ENCODE results near the gene TERB2.
"Not testable (repeated sequence)": the region's sequence is repeated elsewhere in the genome, so short reads cannot be mapped to it uniquely, and the experiment has no call there.

TERB2 gene

GRCh38 chr15:45003731-45004410 lies 47.4 kb downstream of the TERB2 start:
- not testable (repeated sequence) for DNase-seq

- DNase-seq: not testable (repeated sequence)
Observed at GRCh38 chr15:45004590-45005175, 48.2 kb downstream of the TERB2 start.

GRCh38 chr15:45009046-45009445 lies 52.6 kb downstream of the TERB2 start:
- DNase-seq: no peak

- DNase-seq: not testable (repeated sequence)
Observed at GRCh38 chr15:45015114-45015513, 58.6 kb downstream of the TERB2 start.

- not testable (repeated sequence) for DNase-seq
Observed at GRCh38 chr15:45020222-45020900, 63.9 kb downstream of the TERB2 start.

GRCh38 chr15:45020901-45021259 lies 64.4 kb downstream of the TERB2 start:
- DNase-seq: not testable (repeated sequence)

GRCh38 chr15:45021348-45021747 lies 64.9 kb downstream of the TERB2 start:
- no peak for DNase-seq

GRCh38 chr15:45022871-45023658 lies 66.6 kb downstream of the TERB2 start, which contains the start of gene SORD:
Gene SORD (plus strand): TSS chr15:45023195. CDS start chr15:45023284, 89 bp downstream.
- peak; percentile 65 for DNase-seq

GRCh38 chr15:45023659-45024225 lies 67.3 kb downstream of the TERB2 start:
- DNase-seq: peak; percentile 11

GRCh38 chr15:45024649-45025048 lies 68.2 kb downstream of the TERB2 start:
- peak; percentile 5 for DNase-seq

- not testable (repeated sequence) for DNase-seq
Observed at GRCh38 chr15:45025627-45026026, 69.1 kb downstream of the TERB2 start.

- DNase-seq: no peak
Observed at GRCh38 chr15:45026651-45027190, 70.2 kb downstream of the TERB2 start.

GRCh38 chr15:45027220-45027619 lies 70.7 kb downstream of the TERB2 start:
- DNase-seq: no peak

Measured in NCI-H1694 treated with DMSO at 0.1 percent for 48 hours (cell line).